Endothelial cell of hepatic sinusoid (primary cell): Measurements from ENCODE around the gene SELENOK.

Experiments used
- in situ Hi-C: cut with HindIII; loops from 2 replicates; pipeline ENCODE4 v1.10.0; 2017; ENCODE audit warnings: low sequenced_read_pairs

Gene SELENOK

GRCh38 chr3:53884623-53885022 lies 7.0 kb downstream of the SELENOK start:
- in situ Hi-C loops: no loop called here

- in situ Hi-C loops: no loop called here
These were observed 8.7 kb downstream of the SELENOK start for GRCh38 chr3:53883008-53883407.

DNA sequence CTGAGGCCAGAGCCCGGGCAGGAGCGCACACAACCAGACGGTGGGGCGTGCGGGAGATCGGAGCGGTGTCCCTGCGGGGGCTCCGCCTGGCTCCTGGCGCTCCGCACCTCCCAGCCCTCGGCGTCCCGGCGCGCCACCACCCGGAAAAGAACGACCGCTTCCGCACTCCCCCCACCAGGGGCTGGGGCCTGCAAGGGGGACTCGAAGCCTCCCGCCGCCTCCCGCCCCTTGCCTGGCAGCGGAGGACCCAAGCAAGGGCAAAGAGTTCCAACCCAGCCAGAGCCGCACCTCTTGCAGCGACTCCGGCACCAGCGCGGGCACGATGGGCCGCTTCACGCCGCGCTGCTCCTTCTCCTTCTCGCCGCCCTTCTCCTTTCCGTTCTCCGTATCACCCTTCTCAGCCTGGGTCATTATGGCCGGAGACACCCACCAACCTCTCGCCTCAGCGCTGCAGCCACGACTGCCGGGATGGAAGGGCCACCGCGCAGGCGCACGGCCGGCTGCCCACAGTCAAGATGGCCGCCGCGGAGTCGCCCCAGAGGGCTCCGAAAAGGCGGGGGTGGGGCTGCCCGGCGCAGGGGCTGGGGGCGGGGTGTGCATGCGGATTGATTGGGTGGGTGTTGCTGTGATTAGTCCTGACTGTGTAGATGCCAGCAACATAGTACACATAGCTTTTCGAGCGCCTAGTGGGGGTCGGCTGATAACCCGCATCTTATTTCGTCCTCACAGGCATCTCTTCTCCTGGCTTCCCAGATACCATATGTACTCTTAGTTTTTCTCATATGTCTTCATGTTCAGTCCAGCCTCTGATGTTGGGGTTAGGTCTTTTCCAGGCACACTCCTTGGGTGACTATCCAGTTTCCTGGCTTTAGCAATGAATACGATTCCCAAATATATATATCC lies 9.7 kb downstream of the SELENOK start, which contains the start of gene ACTR8:
TSS of gene ACTR8 (minus strand) at position 462 of the 903 bp plus-strand sequence. CDS start at position 411, 51 bp downstream.
- in situ Hi-C loops: no loop called here

GRCh38 chr3:53880396-53881345 lies 11.0 kb downstream of the SELENOK start:
- in situ Hi-C loops: no loop called here

GRCh38 chr3:53865732-53866499 lies 25.7 kb downstream of the SELENOK start:
- in situ Hi-C loops: no loop called here

DNA sequence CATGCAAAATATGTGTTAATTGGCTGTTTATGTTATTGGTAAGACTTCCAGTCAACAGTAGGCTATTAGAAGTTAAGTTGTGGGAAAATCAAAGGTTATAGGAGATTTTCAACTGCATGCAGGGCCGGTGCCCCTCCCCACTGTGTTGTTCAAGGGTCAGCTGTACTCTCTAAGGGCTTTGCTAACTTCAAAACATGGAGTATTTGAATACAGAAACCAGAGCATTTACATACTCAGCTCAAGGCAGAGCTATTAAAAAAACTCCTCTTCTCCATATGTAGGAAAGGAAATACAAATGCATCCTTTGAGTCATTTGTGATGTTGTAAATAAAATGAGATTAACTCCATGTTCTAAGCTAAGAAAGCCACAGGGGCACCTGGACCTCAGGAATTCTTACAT lies 28.5 kb downstream of the SELENOK start:
- in situ Hi-C loops: no loop called here

GRCh38 chr3:53862241-53862640 lies 29.4 kb downstream of the SELENOK start:
- in situ Hi-C loops: no loop called here

DNA sequence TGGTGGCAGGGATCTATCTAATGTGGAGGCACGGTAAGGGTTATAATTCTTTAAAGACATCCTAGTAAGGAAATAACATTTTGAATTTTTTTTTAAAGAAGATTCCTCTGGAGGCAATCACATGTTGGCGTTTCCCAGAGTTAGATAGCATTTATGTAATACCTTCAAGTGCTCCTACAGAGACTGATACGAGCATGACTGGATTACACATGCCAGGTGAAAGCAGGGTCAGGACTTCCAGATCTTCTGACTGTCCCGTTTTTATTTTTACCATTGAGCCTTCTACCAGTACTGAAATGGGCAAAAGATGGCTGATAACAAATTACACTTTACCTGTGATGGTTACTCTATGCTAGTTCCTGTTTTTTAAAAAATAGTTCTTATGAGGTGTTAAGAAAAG lies 31.5 kb downstream of the SELENOK start:
- in situ Hi-C loops: no loop called here

DNA sequence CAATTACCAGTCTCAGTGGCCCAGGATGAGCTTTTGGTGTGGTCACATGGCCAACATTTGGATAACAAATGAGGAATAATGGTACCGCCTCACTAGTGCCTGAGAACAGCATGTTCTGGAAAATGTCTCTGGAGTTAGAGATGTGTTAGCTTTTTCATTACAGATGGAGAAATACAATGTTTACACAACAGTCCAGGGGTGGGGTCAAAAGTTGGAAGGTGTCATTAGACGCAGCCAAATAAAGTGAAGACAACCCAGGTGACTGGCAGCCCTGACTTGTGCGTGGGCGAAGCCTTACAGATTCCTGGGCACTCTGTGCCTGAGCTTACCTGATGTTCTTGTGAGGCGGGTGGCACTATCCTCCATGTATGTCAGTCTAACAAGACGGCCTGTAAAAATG lies 32.5 kb downstream of the SELENOK start:
- in situ Hi-C loops: no loop called here

- in situ Hi-C loops: no loop called here
These were observed 33.4 kb downstream of the SELENOK start for GRCh38 chr3:53858096-53858741.

- in situ Hi-C loops: no loop called here
These were observed 34.7 kb downstream of the SELENOK start for GRCh38 chr3:53856964-53857363.

DNA sequence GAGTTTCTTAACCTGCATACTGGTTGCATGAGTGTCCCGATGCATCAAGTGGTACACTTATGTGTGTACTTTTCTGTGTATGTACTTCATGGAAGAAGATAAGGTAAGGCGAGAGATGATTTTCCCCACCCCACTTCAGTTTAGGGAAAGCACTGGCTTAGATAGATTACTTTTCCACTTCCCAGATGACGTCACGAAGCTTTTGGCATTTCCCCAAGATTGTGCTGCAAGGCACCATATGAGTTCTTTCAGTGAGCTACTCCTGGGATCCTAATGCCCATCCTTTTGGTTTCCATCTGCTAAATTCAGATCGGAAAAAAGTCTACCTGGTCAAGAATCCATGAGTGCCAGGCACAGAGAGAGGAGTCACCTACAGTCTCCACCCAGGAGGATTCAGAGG lies 40.8 kb downstream of the SELENOK start:
- in situ Hi-C loops: no loop called here

DNA sequence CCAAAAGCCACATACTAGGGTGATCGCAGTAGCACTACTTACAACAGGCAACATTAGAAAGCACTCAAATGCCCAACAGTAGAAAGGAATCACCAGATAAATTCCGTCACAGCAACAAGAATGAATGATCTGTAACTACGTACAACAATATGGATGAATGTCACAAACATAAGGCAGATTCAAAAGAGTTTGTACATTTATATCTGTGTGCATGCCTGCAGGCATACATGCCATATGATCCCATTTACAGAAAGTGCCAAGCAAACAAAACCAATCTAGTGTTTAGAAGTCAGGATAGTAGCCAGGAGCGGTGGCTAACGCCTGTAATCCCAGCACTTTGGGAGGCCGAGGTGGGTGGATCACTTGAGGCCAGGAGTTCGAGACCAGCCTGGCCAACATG lies 41.7 kb downstream of the SELENOK start:
- in situ Hi-C loops: no loop called here

DNA sequence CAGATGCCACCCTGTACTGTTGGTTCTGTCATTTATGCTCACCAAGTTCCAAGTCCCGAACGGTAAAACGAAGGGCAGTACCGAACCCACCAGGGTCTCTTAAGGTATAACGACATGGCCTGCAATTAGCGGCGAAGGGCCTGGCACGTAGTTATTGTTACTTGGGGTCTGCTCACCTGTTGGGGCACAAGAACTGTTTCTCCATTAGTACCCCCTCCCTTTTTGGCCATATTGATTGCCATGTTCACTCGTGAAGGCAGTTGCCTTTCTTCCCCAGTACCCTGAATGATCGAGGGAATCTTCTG lies 44.9 kb downstream of the SELENOK start:
- in situ Hi-C loops: no loop called here

GRCh38 chr3:53846134-53846850 lies 45.4 kb downstream of the SELENOK start, which contains the start of the genes CHDH and IL17RB:
Gene CHDH, minus strand, starts transcription at chr3:53846419. Its CDS starts 22,411 bp downstream, at chr3:53824008.
Gene IL17RB, plus strand, starts transcription at chr3:53846568. Its CDS starts 21 bp downstream, at chr3:53846589.
- in situ Hi-C loops: no loop called here

- in situ Hi-C loops: no loop called here
These were observed 45.9 kb downstream of the SELENOK start for GRCh38 chr3:53845881-53846133.

- in situ Hi-C loops: no loop called here
These were observed 46.4 kb downstream of the SELENOK start for GRCh38 chr3:53845103-53845880.

GRCh38 chr3:53844262-53845102 lies 47.2 kb downstream of the SELENOK start:
- in situ Hi-C loops: no loop called here
